HCT116 (cell line): ENCODE results near the gene DVL1.

Experiments used
- CBX3 ChIP-seq: IDR thresholded peaks from 2 replicates; pipeline ENCODE4 v1.6.1; 2012; ENCODE audit warnings: low read depth
- CTCF ChIP-seq, 3 experiments: fragments of 200-600 bp in 1 of 3; sonication (generic) in 1 of 3; IDR thresholded peaks in 2 of 3; conservative IDR thresholded peaks in 1 of 3; 2 replicates each; pipeline ENCODE4 v1.5.1; 2012 to 2017; ENCODE audit warnings: low read depth in 2 of 3, low read length in 2 of 3, antibody characterized with exemption in 1 of 3, borderline replicate concordance in 1 of 3, control low read depth in 1 of 3, mild to moderate bottlenecking in 1 of 3, mixed read lengths in 1 of 3, mixed run types in 1 of 3, moderate library complexity in 1 of 3; ENCODE audit not compliant: insufficient read depth in 1 of 3
- FOSL1 ChIP-seq: IDR thresholded peaks from 2 replicates; pipeline ENCODE4 v1.6.1; 2012; ENCODE audit warnings: low read depth
- MAX ChIP-seq: IDR thresholded peaks from 2 replicates; pipeline ENCODE4 v1.6.1; 2012
- POLR2A ChIP-seq: IDR thresholded peaks from 2 replicates; pipeline ENCODE4 v1.7.0; 2011; ENCODE audit warnings: borderline replicate concordance; ENCODE audit not compliant: insufficient read depth, insufficient read length; ENCODE audit errors: extremely low read depth
- POLR2AphosphoS5 ChIP-seq: IDR thresholded peaks from 2 replicates; pipeline ENCODE4 v1.6.1; 2011; ENCODE audit warnings: mild to moderate bottlenecking, low read depth, low read length, moderate library complexity
- SIN3A ChIP-seq: IDR thresholded peaks from 2 replicates; pipeline ENCODE4 v1.6.1; 2012; ENCODE audit warnings: low read depth
- TCF7L2 ChIP-seq: IDR thresholded peaks from 2 replicates; pipeline ENCODE4 v1.7.0; 2011; ENCODE audit warnings: borderline replicate concordance, inconsistent platforms; ENCODE audit not compliant: insufficient read depth, insufficient read length; ENCODE audit errors: extremely low read depth
- ZBTB33 ChIP-seq: IDR thresholded peaks from 2 replicates; pipeline ENCODE4 v1.6.1; 2011; ENCODE audit warnings: mild to moderate bottlenecking, low read length, moderate library complexity; ENCODE audit not compliant: insufficient replicate concordance; ENCODE audit errors: extremely low read depth
- ZFX ChIP-seq: fragments of 450-650 bp; IDR thresholded peaks from 2 replicates; pipeline ENCODE4 v1.6.1; 2017

GRCh38 chr1:1290238-1290731 is 58.9 kb downstream of the DVL1 start:
- TF ChIP-seq POLR2AphosphoS5 (no peak), CBX3 (no peak), CTCF (IDR thresholded peaks at IDR 0.05 in 2 of 3, conservative IDR thresholded peaks at IDR 0.05 in 1 of 3; ENCODE audit: borderline replicate concordance in 1 of 3, insufficient read depth in 1 of 3, low read depth in 2 of 3, low read length in 2 of 3) (peak; percentile 54 to 74 (median 61); a peak in 5 of 6 replicates), MAX (no peak), SIN3A (no peak), ZFX (no peak), TCF7L2 (no peak), FOSL1 (no peak), POLR2A (no peak), ZBTB33 (no peak)
